DND-41 (cell line): Measurements from ENCODE around the gene CACNA1E.

Experiments used
- ATAC-seq: fragments of 200-7000 bp; cut with Tn5 transposase; 3 replicates; pipeline ENCODE4 v1.9.1; 2021; ENCODE audit warnings: low read depth; ENCODE audit not compliant: insufficient read depth
- DNase-seq: peaks from one replicate; pipeline ENCODE4 v3.0.0-alpha.2; 2020
- H2AFZ ChIP-seq: 2 replicates; pipeline ENCODE4 v1.6.0; 2012; ENCODE audit warnings: low read depth, low read length
- H3K27ac ChIP-seq: 2 replicates; pipeline ENCODE4 v1.5.1; 2012; ENCODE audit warnings: low read length, inconsistent platforms
- H3K27me3 ChIP-seq: fragments of 200-600 bp; sonication (generic); 2 replicates; pipeline ENCODE4 v1.6.0; 2012; ENCODE audit warnings: low read length, mild to moderate bottlenecking, inconsistent platforms; ENCODE audit not compliant: insufficient read depth, poor library complexity
- H3K36me3 ChIP-seq: 2 replicates; pipeline ENCODE4 v1.5.1; 2012; ENCODE audit warnings: low read length, inconsistent platforms; ENCODE audit not compliant: insufficient read depth
- H3K4me1 ChIP-seq: 2 replicates; pipeline ENCODE4 v1.5.1; 2012; ENCODE audit warnings: mild to moderate bottlenecking, low read length; ENCODE audit not compliant: insufficient read depth
- H3K4me2 ChIP-seq: 2 replicates; pipeline ENCODE4 v1.6.0; 2012; ENCODE audit warnings: mild to moderate bottlenecking, moderate library complexity, low read length, inconsistent platforms; ENCODE audit not compliant: insufficient read depth
- H3K4me3 ChIP-seq, 2 experiments: fragments of 200-600 bp in 1 of 2; shearing (Covaris generic) in 1 of 2; 2 replicates each; pipeline ENCODE4 v1.5.1; 2012 to 2016; ENCODE audit warnings: inconsistent platforms in 2 of 2, low read length in 2 of 2, mild to moderate bottlenecking in 2 of 2, low read depth in 1 of 2, moderate library complexity in 1 of 2
- H3K79me2 ChIP-seq: 2 replicates; pipeline ENCODE4 v1.6.0; 2012; ENCODE audit warnings: low read length, inconsistent platforms; ENCODE audit not compliant: insufficient read depth
- H3K9ac ChIP-seq: 2 replicates; pipeline ENCODE4 v1.6.0; 2012; ENCODE audit warnings: low read depth, mild to moderate bottlenecking, inconsistent platforms, low read length, moderate library complexity
- H3K9me3 ChIP-seq: 2 replicates; pipeline ENCODE4 v1.5.1; 2012; ENCODE audit warnings: low read length, moderate library complexity, mild to moderate bottlenecking, inconsistent platforms; ENCODE audit not compliant: insufficient read depth, severe bottlenecking
- H4K20me1 ChIP-seq: 2 replicates; pipeline ENCODE4 v1.6.0; 2012; ENCODE audit warnings: low read length; ENCODE audit not compliant: insufficient read depth
- CTCF ChIP-seq: IDR thresholded peaks from 2 replicates; pipeline ENCODE4 v1.5.1; 2012; ENCODE audit warnings: borderline replicate concordance, low read length, moderate library complexity, mild to moderate bottlenecking; ENCODE audit not compliant: poor library complexity, severe bottlenecking; ENCODE audit errors: extremely low read depth
- EZH2 ChIP-seq: IDR thresholded peaks from 3 replicates; pipeline ENCODE4 v1.6.1; 2012; ENCODE audit warnings: borderline replicate concordance, low read depth, mild to moderate bottlenecking, moderate library complexity, low read length, inconsistent platforms; ENCODE audit not compliant: severe bottlenecking

Gene CACNA1E

DNA sequence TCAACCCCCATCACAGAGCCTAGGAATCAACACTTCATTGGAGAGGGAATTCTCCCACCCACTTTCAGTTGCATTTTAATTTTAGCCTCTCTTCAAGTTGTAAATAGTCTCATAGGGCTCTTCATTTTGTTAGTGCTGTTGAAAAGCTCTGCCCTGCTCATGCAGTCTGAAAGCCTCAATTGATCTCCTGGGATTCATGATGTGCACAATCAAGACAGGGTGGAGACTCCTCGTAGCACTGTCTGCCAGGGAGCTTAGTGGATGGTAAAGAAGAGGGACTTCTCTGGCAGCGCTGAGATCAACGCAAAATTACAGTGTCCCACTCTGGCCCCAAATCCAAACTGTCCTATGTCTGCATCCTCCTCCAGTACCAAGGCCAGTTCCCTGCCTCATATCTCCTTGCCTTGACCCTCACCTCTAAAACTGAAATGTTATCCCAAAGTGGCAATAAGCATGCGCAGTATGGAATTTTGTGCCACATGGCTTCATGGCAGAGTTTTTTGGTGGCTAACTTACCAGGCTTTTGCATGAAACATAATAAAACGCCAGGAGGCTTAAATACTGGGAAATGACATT is 282.2 kb downstream of the CACNA1E start:
- Histone ChIP-seq H3K4me1 (no peaks in the 10 kb centered on the region), H4K20me1 (no peaks in the 10 kb centered on the region), H2AFZ (no peak overlapping the region), H3K79me2 (no peaks in the 10 kb centered on the region), H3K27ac (no peak overlapping the region), H3K9me3 (no peaks in the 10 kb centered on the region), H3K4me2 (no peak overlapping the region), H3K4me3 (no peak overlapping the region), H3K9ac (no peak overlapping the region), H3K27me3 (peaks cover 14% of the 10 kb centered on the region), H3K36me3 (no peaks in the 10 kb centered on the region)
- ATAC-seq (no peak), DNase-seq (no peak)
- TF ChIP-seq EZH2 (no peak), CTCF (no peak)

DNA sequence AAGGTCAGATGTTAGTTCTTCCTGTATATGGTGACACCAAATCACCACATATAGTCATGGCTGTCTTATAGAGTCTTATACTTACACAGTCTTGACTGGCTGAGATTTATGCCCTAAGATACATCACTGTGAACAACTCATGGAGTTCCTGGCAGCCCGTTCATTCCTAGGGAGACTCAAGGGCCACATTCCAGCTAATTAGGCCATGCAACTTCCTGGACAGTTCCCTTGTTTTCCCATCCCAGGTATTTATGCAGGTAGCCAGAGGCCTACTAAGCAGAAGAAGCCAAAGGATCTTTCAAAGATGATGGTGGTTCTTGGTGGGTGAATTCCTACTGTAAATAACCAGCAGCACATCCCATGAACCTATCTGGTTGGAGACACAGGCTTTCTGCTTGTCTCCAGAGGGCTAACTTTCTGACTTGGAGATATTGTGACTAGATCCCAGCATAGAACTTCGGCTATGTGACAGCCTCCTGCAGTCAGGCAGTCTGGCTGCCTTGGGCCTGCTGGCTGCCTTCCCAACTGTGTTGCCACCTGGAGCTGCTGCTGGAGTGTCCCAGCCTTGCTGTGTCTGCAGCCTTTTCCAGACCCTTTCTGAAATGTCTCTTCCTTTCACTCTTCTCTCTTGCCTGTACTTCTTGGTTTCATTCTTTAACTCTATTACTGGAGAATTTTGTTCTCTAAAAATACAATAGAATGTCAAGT is 283.8 kb downstream of the CACNA1E start:
- Histone ChIP-seq H3K4me3 (no peak overlapping the region), H2AFZ (no peak overlapping the region), H3K4me1 (no peaks in the 10 kb centered on the region), H3K9me3 (no peaks in the 10 kb centered on the region), H4K20me1 (no peaks in the 10 kb centered on the region), H3K4me2 (no peak overlapping the region), H3K36me3 (no peaks in the 10 kb centered on the region), H3K27ac (no peak overlapping the region), H3K79me2 (no peaks in the 10 kb centered on the region), H3K27me3 (peaks cover 12% of the 10 kb centered on the region), H3K9ac (no peak overlapping the region)
- TF ChIP-seq EZH2 (no peak), CTCF (no peak)
- no peak for ATAC-seq
- DNase-seq, result no peak

DNA sequence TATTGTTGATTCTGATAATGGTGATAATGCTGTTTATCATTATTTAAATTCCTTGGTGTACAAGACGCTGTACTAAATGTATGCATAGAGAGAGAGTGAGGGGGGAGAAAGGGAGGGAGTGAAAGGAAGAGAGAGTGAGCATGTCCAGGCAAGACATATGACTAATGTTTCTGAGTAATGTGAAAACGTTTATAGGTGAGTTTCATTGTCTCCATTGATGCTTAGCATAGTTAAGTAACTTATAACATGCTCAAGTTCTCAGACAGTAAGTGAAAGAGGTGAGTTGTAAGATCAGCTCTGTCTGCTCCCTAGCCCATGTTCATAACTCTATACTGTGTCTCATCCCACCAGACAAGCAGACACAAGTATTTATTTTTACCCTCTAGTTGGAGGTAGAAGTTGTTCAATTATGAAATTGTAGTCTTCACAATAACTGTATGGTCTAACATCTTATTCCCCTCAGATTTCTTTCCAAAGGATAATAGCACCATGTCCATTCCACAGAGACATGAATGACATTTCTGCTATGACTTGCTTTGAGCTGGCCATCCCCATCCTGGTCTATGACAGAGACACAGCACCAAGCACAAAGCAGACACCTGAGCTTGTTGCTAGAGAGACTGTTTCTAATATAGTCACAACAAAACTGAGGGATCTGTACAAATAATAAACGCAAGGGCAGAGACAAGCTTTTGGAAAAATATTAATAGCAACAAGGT is 285.1 kb downstream of the CACNA1E start:
- H3K9ac ChIP-seq, result no peak overlapping the region
- no peaks in the 10 kb centered on the region for H3K79me2 ChIP-seq
- peaks cover 12% of the 10 kb centered on the region for H3K27me3 ChIP-seq
- DNase-seq, result no peak
- H3K4me2 ChIP-seq, result no peak overlapping the region
- no peak for ATAC-seq
- no peaks in the 10 kb centered on the region for H3K9me3 ChIP-seq
- H3K27ac ChIP-seq, result no peak overlapping the region
- no peak overlapping the region for H3K4me3 ChIP-seq
- no peaks in the 10 kb centered on the region for H3K4me1 ChIP-seq
- H2AFZ ChIP-seq, result no peak overlapping the region
- no peaks in the 10 kb centered on the region for H3K36me3 ChIP-seq
- H4K20me1 ChIP-seq, result no peaks in the 10 kb centered on the region
- TF ChIP-seq EZH2 (no peak), CTCF (no peak)
